Muscle of leg (tissue), 11 donors: ENCODE data around the gene RRP8. TPM values are rescaled to one million over a fixed set of nuclear protein-coding genes. Genes with fewer than 3 reads are reported as not detected.

Experiments
- DNase-seq: peaks from one replicate; pipeline ENCODE4 v3.0.0; 2013
- H3K27ac ChIP-seq: one replicate; pipeline ENCODE4 v1.5.1; 2013; ENCODE audit warnings: mild to moderate bottlenecking, low read length, control low read depth
- H3K27me3 ChIP-seq: one replicate; pipeline ENCODE4 v1.6.1; 2013; ENCODE audit warnings: low read length; ENCODE audit not compliant: control insufficient read depth, insufficient read depth
- H3K36me3 ChIP-seq: one replicate; pipeline ENCODE4 v1.6.1; 2013; ENCODE audit warnings: low read length; ENCODE audit not compliant: control insufficient read depth, insufficient read depth
- H3K4me1 ChIP-seq: one replicate; pipeline ENCODE4 v1.6.1; 2013; ENCODE audit warnings: low read length; ENCODE audit not compliant: control insufficient read depth, insufficient read depth
- H3K4me3 ChIP-seq: one replicate; pipeline ENCODE4 v1.5.1; 2013; ENCODE audit warnings: low read length, control low read depth
- H3K9me3 ChIP-seq: replicated peaks from 2 replicates; pipeline ENCODE4 v1.6.1; 2013; ENCODE audit warnings: low read depth, low read length; ENCODE audit not compliant: control insufficient read depth
- WGBS: methylation state at CpG from one replicate; pipeline ENCODE4 v1.1.5; 2013; ENCODE audit warnings: missing lambda C conversion rate; ENCODE audit not compliant: insufficient coverage; 5-methylcytosine and 5-hydroxymethylcytosine counted together
- polyA plus RNA-seq, 8 donors: library from polyadenylated mRNA; unstranded; fragments of 120-200 nt; gene quantifications; one replicate each; pipeline versions ENCODE4 v1.2.1 to v1.2.3, GENCODE V29; 2013; ENCODE audit warnings: inconsistent platforms in 1 of 8, low replicate concordance in 1 of 8; ENCODE audit not compliant: insufficient read length in 8 of 8, insufficient read depth in 1 of 8
- total RNA-seq: library from RNA; stranded (reverse); fragments of 120-200 nt; gene quantifications from one replicate; pipeline ENCODE4 v1.2.4, GENCODE V29; 2013

The RRP8 gene
- total and polyA plus RNA-seq, 9 donors, result 16.7 to 24.3 (median 19.1) TPM

DNA sequence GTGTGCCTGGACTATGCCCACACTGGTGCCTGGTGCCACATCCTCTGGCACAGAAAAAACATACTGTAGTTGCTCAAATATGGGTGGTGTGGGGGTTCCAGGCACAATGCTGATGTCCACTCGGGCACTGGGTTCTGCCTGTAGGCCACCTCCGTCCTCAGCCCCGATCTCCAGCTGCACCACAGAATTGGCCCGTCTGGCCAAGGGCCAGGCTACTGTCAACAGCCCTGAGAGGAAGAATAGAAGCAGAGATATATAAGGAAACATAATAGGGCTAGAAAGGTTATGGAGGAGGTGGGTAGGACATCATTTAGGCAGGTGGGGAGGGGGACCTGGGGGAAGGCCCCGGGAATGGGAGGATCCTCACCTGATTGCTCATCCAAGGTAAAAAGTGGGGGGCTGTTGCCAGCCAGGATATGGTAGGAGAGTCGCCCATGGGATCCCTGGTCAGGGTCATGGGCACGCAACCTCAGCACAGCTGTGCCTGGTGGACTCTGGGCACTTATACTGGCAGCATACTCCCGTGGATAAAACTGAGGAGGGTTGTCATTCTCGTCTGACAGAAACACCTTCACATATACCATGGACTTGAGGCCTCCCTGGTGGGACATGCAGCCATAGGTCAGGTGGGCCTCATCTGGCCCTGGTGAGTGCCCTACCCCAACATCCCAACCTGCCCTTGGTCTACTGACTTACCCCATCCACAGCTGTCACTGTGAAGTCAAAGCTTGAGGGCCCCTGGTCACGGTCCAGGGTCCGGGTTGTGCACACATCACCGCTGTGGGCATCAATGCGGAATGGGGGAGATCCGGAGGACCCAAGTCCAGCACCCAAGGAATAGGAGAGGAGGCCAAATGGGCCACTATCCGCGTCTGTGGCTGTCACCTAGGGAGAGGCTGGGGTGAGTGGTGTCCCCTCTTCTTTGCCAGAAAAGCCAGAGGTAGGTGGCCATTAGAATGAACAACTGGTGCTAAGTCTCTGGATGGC lies 30.3 kb upstream of the RRP8 start:
- Histone ChIP-seq H3K36me3 (peaks cover 71% of the 10 kb centered on the region), H3K27me3 (no peaks in the 10 kb centered on the region), H3K4me1 (peaks cover 35% of the 10 kb centered on the region), H3K9me3 (no peaks in the 10 kb centered on the region), H3K27ac (no peak overlapping the region), H3K4me3 (no peak overlapping the region)
- WGBS, result 95% methylated on average over 14 of the region's 16 CpGs
- DNase-seq, result no peak

DNA sequence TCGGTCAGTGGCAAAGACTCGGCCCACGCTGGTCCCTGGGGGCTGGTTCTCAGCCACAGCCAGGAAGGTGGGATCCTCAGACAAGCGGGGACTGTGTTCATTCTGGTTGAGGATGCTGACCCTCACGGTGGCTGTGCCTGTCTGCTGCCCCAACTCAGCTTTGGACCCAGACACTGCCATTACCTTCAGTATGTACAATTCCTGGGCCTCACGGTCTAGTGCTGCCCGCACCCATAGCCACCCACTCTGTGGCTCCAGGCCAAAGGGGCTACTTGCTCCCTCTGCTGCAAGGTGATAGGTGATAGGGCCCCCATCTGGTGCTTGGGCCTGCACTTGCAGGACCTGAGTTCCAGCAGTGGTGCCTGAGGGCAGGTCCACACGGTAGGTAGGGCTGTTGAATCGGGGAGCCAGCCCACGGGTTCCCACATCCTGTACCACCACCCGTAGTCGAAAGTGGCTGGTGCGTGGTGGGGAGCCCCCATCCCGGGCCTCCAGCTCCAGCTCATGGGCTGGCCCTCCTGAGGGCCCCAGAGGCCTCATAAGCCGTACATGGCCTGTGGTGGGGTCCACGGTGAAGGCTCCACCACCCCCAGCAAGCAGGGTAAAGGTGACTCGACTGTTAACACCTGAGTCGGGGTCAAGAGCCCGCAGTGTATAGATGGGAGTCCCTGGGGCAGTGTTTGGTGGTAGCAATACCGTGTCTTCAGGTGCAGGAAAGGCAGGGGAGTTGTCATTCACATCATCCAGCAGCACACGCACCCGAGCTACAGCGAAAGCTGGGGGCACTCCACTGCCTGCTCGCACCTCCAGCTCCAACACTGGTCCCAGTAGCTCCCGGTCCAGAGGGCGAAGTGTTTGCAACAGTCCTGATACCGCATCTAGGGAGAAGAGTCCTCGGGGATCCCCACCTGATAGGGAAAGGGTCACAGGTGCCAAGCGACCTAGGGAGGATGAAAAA lies 29.0 kb upstream of the RRP8 start:
- H3K27me3 ChIP-seq, result no peaks in the 10 kb centered on the region
- H3K27ac ChIP-seq, result no peak overlapping the region
- no peak for DNase-seq
- H3K9me3 ChIP-seq, result no peaks in the 10 kb centered on the region
- H3K36me3 ChIP-seq, result peaks cover 69% of the 10 kb centered on the region
- peaks cover 26% of the 10 kb centered on the region for H3K4me1 ChIP-seq
- 82% methylated on average over 23 of the region's 29 CpGs for WGBS
- no peak overlapping the region for H3K4me3 ChIP-seq

GRCh38 chr11:6631361-6631890 lies 28.0 kb upstream of the RRP8 start:
- Histone ChIP-seq H3K27me3 (no peaks in the 10 kb centered on the region), H3K4me3 (no peak overlapping the region), H3K9me3 (no peaks in the 10 kb centered on the region), H3K27ac (no peak overlapping the region), H3K4me1 (peaks cover 18% of the 10 kb centered on the region), H3K36me3 (peaks cover 72% of the 10 kb centered on the region)
- 73% methylated on average over 10 of the region's 11 CpGs for WGBS
- no peak for DNase-seq

DNA sequence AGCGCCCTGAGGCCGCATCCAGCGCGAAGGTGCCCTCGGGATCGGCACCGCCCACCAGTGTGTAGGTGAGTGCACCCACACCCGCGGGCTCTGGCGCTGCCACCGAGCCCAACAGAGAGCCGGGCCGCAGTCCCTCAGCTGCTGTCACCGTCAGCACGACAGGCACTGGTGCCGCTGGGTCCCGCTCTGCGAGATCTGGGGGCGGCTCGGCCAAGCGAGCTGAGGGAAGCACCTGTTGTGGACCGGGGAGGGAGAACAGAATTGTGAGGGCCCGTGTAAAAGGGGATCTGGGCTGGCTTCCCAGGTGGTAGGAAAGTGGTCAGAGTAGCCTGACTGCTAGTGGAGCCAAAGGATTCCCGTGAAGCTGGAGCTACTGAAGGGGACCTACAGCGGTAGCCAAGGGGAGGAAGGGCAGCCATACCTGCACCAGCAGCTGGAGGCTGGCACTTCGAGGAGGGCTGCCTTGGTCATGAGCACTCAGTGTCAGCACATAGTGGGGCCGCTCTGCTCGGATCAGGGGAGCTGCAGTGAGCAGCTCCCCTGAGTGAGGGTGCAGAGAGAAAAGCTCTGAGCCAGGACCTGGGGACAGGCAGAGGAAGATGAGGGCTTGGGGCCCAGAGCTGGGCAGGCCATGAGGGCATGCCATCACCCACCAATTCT lies 27.3 kb upstream of the RRP8 start:
- Histone ChIP-seq H3K4me1 (peaks cover 12% of the 10 kb centered on the region), H3K27me3 (no peaks in the 10 kb centered on the region), H3K4me3 (no peak overlapping the region), H3K36me3 (peaks cover 77% of the 10 kb centered on the region), H3K27ac (no peak overlapping the region), H3K9me3 (no peaks in the 10 kb centered on the region)
- peak; percentile 10 for DNase-seq
- WGBS, result 68% methylated on average over 28 of the region's 28 CpGs

DNA sequence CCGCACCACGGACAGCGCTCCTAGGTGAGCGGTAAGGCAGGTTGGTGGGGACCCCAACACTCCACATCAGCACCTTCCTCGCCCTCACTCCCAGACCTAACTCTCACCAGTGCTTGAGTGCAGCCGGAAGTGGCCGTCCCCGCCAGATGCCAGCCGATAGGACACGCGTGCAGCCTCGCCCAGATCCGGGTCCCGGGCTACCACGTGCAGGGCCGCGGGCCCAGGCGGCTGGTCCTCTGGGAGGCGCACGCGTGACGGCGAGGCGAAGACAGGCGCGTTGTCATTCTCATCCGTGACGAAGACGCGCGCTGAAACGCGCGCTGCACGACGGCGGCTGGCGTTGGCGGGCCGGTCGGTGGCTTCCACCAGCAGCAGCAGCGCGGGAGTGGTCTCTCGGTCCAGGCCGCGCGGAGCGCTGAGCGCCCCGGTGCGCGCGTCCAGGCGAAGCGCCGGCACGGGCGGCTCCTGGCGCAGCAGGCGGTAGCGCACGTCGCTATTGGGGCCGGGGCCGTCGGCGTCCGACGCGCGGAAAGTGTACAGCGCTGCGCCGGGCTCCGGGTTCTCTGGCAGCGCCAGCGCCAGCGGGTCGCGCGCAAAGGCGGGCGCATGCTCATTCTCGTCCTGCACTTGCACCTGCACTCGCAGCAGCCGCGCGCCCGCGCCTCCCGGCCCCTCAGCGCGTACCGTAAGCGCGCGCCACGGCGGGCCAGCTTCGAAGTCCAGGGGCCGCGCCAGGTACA lies 26.6 kb upstream of the RRP8 start:
- peaks cover 5% of the 10 kb centered on the region for H3K4me1 ChIP-seq
- no peaks in the 10 kb centered on the region for H3K9me3 ChIP-seq
- 69% methylated on average over 100 of the region's 102 CpGs for WGBS
- DNase-seq, result no peak
- H3K36me3 ChIP-seq, result peaks cover 84% of the 10 kb centered on the region
- no peaks in the 10 kb centered on the region for H3K27me3 ChIP-seq
- H3K4me3 ChIP-seq, result no peak overlapping the region
- no peak overlapping the region for H3K27ac ChIP-seq

DNA sequence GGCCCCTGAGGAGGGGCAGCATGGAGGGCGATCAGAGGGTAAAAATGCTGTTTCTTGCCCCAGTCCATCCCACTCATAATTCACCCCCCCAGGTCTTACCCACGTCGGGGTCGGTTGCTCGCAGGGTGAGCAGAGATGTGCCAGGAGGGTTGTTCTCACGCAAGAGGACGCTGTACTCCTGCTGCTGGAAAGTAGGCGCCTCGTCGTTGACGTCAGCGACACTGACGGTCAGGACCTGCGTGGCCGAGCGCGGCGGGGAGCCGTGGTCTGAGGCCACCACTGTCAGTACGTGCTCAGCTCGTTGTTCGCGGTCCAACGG lies 26.1 kb upstream of the RRP8 start:
- H3K27me3 ChIP-seq, result no peaks in the 10 kb centered on the region
- no peak for DNase-seq
- no peak overlapping the region for H3K27ac ChIP-seq
- peaks cover 3% of the 10 kb centered on the region for H3K4me1 ChIP-seq
- 87% methylated on average over 23 of the region's 24 CpGs for WGBS
- peaks cover 90% of the 10 kb centered on the region for H3K36me3 ChIP-seq
- H3K4me3 ChIP-seq, result no peak overlapping the region
- H3K9me3 ChIP-seq, result no peaks in the 10 kb centered on the region

DNA sequence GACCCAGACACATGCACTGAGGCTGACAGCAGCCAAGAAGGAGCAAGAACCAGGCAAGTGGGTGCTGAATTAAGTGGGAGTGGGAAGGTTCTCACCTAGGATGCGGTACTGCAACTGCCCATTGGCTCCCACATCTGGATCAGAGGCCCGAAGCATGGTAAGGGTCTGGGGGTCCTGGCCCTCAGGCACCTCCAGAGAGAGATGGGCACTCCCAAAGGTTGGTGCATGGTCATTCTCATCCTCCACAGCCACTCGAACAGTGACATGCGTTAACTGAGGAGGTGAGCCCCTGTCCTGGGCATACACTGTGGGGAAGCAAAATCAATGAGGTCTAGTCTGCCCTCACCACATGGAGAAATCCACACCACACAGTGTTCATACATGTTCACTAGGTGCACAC lies 25.1 kb upstream of the RRP8 start:
- Histone ChIP-seq H3K36me3 (peaks cover 90% of the 10 kb centered on the region), H3K9me3 (no peaks in the 10 kb centered on the region)
- DNase-seq, result no peak

DNA sequence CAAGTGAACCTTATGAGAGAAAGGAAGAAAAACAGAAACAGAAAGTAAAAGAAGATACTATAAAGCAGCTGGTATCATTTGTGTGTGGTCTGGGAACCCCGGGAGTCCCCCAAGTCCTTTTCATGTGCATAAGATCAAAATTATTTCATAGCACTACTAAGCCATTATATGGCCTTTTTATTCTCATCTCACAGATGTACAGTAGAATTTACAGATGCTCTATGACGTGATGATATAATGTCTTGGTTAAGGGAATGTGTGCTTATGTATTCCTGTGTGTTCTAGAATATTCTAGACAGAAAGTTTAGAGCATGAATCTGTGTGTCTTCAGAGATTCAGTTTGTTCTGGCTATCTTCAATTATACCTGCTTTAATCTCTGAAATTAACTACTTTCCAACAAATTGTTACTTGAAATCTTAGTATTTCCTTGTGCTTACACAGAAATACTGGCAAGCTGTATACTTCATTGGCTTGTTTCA lies 24.4 kb upstream of the RRP8 start:
- H3K27me3 ChIP-seq, result no peaks in the 10 kb centered on the region
- H3K4me1 ChIP-seq, result peaks cover 3% of the 10 kb centered on the region
- DNase-seq, result no peak
- H3K4me3 ChIP-seq, result no peak overlapping the region
- no peak overlapping the region for H3K27ac ChIP-seq
- no peaks in the 10 kb centered on the region for H3K9me3 ChIP-seq
- H3K36me3 ChIP-seq, result peaks cover 90% of the 10 kb centered on the region
- WGBS, result no CpG with 5 or more reads among the region's 2 CpGs

More for the DNA sequence above, 25.1 kb upstream of the RRP8 start:
- no peaks in the 10 kb centered on the region for H3K27me3 ChIP-seq
- H3K4me3 ChIP-seq, result no peak overlapping the region
- 94% methylated on average over 3 of the region's 4 CpGs for WGBS
- H3K4me1 ChIP-seq, result peaks cover 3% of the 10 kb centered on the region
- H3K27ac ChIP-seq, result no peak overlapping the region
